AG10803 (cell line): ENCODE results near the gene GDF9.
A peak's percentile ranks its signal among the peaks of the same experiment; 100 is the strongest.

ENCODE experiments used
- DNase-seq: peaks from one replicate; pipeline ENCODE4 v3.0.0; 2010; ENCODE audit warnings: low read depth
- H3K4me3 ChIP-seq: 2 replicates; pipeline ENCODE4 v1.5.1; 2011; ENCODE audit warnings: mild to moderate bottlenecking, low read length, control low read depth
- CTCF ChIP-seq: conservative IDR thresholded peaks from 2 replicates; pipeline ENCODE4 v1.5.1; 2011; ENCODE audit warnings: mild to moderate bottlenecking, low read length, control low read depth, inconsistent platforms

The GDF9 gene

DNA sequence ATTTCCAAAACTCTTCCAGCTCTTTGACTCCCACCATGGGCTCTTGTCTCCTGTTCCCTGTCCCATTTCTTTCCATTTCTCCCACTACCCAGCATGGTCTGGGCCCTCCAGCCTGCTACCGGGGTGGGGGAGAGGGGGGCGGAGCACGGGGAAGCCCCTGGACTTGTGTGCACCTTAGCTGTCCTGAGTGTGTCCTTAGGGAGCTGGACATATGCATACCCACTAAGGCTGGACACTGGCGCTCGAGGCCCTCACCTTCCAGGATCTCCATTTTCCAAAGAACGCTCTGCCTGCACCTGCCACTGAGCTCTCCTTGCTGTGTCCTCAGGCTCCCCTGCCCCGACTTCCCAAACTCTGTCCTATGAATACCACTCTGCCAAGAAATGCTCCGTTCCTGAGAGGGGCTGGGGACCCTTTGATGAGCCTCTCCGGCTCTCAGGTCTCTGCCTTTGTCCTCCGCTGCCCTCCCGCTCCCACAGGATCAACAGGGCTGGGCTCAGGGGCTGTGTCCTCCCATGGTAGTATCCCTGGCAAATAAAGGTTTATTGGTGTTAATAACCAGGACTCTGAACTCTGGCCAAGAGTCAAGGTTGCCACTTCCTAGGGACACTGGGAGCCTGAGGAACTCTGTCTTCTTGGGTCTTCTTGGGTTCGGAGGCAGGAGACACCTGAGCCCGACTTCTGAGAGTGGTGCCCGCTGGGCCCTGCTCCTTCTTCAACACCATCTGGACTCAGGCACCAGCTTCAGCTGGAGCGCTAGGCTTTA, 35.0 kb downstream of the GDF9 start:
- no peak for TF ChIP-seq CTCF
- DNase-seq, result no peak
- peak overlapping the region; percentile 64 for H3K4me3 ChIP-seq

DNA sequence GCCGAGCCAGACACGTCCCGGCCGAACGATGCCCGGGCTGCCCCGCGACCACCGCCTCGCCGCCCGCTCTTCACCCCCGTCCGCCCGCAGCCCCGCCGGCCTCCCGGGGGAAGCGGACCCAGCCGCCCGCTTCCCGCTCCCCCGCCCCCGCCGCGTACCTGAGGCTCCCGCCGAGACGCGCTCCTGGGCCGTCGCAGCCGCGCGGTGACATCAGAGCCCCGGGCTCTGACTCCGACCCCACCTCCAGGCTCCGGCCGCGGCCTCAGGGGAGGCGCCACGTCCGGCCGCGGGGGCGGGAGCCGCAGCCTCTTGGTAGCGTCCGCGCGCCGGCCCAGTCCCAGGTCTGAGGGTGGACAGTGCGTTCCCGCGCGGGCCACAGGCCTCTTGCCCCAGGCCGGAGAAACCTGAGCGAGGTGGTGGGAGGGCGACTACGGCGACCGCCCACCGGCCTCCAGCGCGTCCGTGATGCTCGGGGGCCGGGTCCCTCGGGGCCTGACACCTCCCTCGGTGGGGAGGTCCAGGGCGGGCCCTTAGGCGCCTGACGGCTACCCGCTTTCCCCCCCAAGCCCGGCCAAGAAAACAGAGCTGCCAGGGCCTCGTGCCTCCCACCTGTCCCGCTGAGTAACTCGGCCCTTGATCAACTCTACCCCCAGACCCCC, 35.7 kb downstream of the GDF9 start, which contains the start of gene SHROOM1:
TSS of gene SHROOM1 (minus strand) at position 212 of the 659 bp plus-strand sequence. CDS start 4,507 bp downstream, outside the sequence.
- DNase-seq, result peak; percentile 43
- peak within 1 kb of the TSS; percentile 64 for H3K4me3 ChIP-seq
- no peak for TF ChIP-seq CTCF

GRCh38 chr5:132829742-132830435, 36.4 kb downstream of the GDF9 start:
- TF ChIP-seq CTCF, result peak; percentile 73
- DNase-seq, result peak; percentile 58
- H3K4me3 ChIP-seq, result peak overlapping the region; percentile 64

GRCh38 chr5:132828846-132829494, 37.3 kb downstream of the GDF9 start:
- 0 out of 2 replicates have a peak, but pooled peaks have one; percentile 7 for TF ChIP-seq CTCF
- H3K4me3 ChIP-seq, result no peak overlapping the region; the same call in 1 of the 2 replicates
- no peak for DNase-seq

- no peak for TF ChIP-seq CTCF
- H3K4me3 ChIP-seq, result no peak overlapping the region
- no peak for DNase-seq
Measured at GRCh38 chr5:132827943-132828673, 38.2 kb downstream of the GDF9 start.

DNA sequence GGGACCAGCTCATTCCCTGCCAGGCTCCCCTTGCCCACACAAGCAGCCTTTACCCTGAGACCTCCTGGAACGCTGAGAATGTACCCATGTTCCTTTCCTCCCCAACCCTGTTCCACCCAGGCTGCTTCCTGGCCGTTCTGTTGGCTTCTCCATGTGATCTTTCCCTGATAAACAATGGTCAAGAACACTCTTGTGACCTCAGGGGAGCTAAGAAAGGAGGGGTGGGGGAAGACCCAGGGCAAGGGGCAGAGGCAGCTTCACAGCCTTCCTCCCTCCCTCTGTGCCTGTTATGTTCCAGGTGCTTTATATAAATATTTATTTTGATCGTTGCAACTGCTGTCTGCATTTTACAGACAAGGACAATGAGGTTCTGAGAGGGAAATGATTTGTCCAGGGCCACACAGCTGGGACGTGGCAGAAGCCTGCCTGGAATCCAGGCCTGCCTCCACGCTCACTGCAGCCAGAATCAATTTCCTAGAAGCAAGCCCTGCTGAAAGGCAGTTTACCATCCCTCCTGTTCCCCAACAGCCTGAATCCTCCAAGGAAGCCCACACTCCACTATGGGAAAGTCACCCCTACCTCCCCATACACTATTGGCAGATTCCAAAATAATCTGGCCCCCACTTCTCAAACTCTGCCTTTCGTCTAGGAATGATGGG, 39.7 kb downstream of the GDF9 start:
- no peak for TF ChIP-seq CTCF
- no peak for DNase-seq
- H3K4me3 ChIP-seq, result no peak overlapping the region
